Umbilical cord (tissue), 2 donors: Measurements from ENCODE around the gene QRSL1. TPM values are rescaled to one million over a fixed set of nuclear protein-coding genes. Genes with fewer than 3 reads are reported as not detected.
"Not testable (repeated sequence)": the region's sequence is repeated elsewhere in the genome, so short reads cannot be mapped to it uniquely, and the experiment has no call there.

ENCODE experiments used
- DNase-seq: peaks from one replicate; pipeline ENCODE4 v3.0.0-alpha.2; 2015; ENCODE audit warnings: low spot score
- total RNA-seq: library from RNA; depleted of rRNA; stranded (reverse); fragments of >200 nt; gene quantifications from one replicate; pipeline ENCODE4 v1.2.3, GENCODE V29; 2014; ENCODE audit warnings: low replicate concordance; ENCODE audit not compliant: insufficient read depth

QRSL1 gene
- 10.6 TPM for total RNA-seq

- peak; percentile 97 for DNase-seq
Observed at GRCh38 chr6:106629103-106629858, at the start of gene QRSL1, which contains the start of gene RTN4IP1. QRSL1 (plus strand) TSS chr6:106629578; CDS start chr6:106629682, 104 bp downstream. RTN4IP1 (minus strand) TSS chr6:106629498; CDS start chr6:106629021, 477 bp downstream.

- DNase-seq, result no peak
Observed at GRCh38 chr6:106581468-106581867, 47.9 kb upstream of the QRSL1 start.

- no peak for DNase-seq
Observed at GRCh38 chr6:106586815-106587415, 42.5 kb upstream of the QRSL1 start.

- not testable (repeated sequence) for DNase-seq
Observed at GRCh38 chr6:106588937-106589336, 40.4 kb upstream of the QRSL1 start.

- no peak for DNase-seq
Observed at GRCh38 chr6:106591111-106591825, 38.1 kb upstream of the QRSL1 start.

- no peak for DNase-seq
Observed at GRCh38 chr6:106599440-106599839, 29.9 kb upstream of the QRSL1 start.

- no peak for DNase-seq
Observed at GRCh38 chr6:106600329-106600728, 29.0 kb upstream of the QRSL1 start.

GRCh38 chr6:106608080-106608668, 21.2 kb upstream of the QRSL1 start:
- peak; percentile 30 for DNase-seq

- DNase-seq, result peak; percentile 24
Observed at GRCh38 chr6:106609699-106610098, 19.7 kb upstream of the QRSL1 start.

- DNase-seq, result no peak
Observed at GRCh38 chr6:106611030-106611429, 18.3 kb upstream of the QRSL1 start.

GRCh38 chr6:106612671-106613416, 16.5 kb upstream of the QRSL1 start:
- no peak for DNase-seq

- DNase-seq, result no peak
Observed at GRCh38 chr6:106613590-106613989, 15.8 kb upstream of the QRSL1 start.

- DNase-seq, result no peak
Observed at GRCh38 chr6:106614166-106614565, 15.2 kb upstream of the QRSL1 start.

- DNase-seq, result no peak
Observed at GRCh38 chr6:106614592-106615257, 14.7 kb upstream of the QRSL1 start.

GRCh38 chr6:106617302-106617701, 12.1 kb upstream of the QRSL1 start:
- no peak for DNase-seq

- DNase-seq, result no peak
Observed at GRCh38 chr6:106617857-106618256, 11.5 kb upstream of the QRSL1 start.

GRCh38 chr6:106618324-106618723, 11.1 kb upstream of the QRSL1 start:
- no peak for DNase-seq

GRCh38 chr6:106619223-106619622, 10.2 kb upstream of the QRSL1 start:
- no peak for DNase-seq

- no peak for DNase-seq
Observed at GRCh38 chr6:106620931-106621672, 8.3 kb upstream of the QRSL1 start.

GRCh38 chr6:106622412-106622811, 7.0 kb upstream of the QRSL1 start:
- DNase-seq, result no peak
